GM20431 (cell line): Measurements from ENCODE around the gene RHOT2.

Experiments used
- in situ Hi-C: fragments of 300-500 bp; cut with MseI, MboI; formaldehyde crosslinking; loops from one replicate; pipeline ENCODE4 v1.15.0; 2020; ENCODE audit warnings: low sequenced_read_pairs; ENCODE audit not compliant: unreplicated experiment

Gene RHOT2

GRCh38 chr16:693364-693763 is 25.4 kb downstream of the RHOT2 start:
- in situ Hi-C loops, result no loop called here

GRCh38 chr16:693766-694165 is 25.8 kb downstream of the RHOT2 start:
- in situ Hi-C loops, result no loop called here

GRCh38 chr16:694187-694862 is 26.4 kb downstream of the RHOT2 start:
- in situ Hi-C loops, result no loop called here

GRCh38 chr16:694863-695354 is 27.0 kb downstream of the RHOT2 start:
- in situ Hi-C loops, result no loop called here

- in situ Hi-C loops, result no loop called here
Measured at GRCh38 chr16:695355-696089, 27.6 kb downstream of the RHOT2 start.

GRCh38 chr16:698911-699671 is 31.2 kb downstream of the RHOT2 start:
- in situ Hi-C loops, result no loop called here

- in situ Hi-C loops, result no loop called here
Measured at GRCh38 chr16:700684-701584, 33.0 kb downstream of the RHOT2 start.

- in situ Hi-C loops, result no loop called here
Measured at GRCh38 chr16:702341-702740, 34.4 kb downstream of the RHOT2 start.

- in situ Hi-C loops, result no loop called here
Measured at GRCh38 chr16:703406-703805, 35.5 kb downstream of the RHOT2 start.

GRCh38 chr16:704047-704446 is 36.1 kb downstream of the RHOT2 start:
- in situ Hi-C loops, result no loop called here

- in situ Hi-C loops, result no loop called here
Measured at GRCh38 chr16:704552-705380, 36.8 kb downstream of the RHOT2 start.

GRCh38 chr16:705431-706188 is 37.7 kb downstream of the RHOT2 start, which contains the start of gene FBXL16:
Gene FBXL16 (minus strand): TSS chr16:705801. CDS start chr16:697405, 8,396 bp downstream.
- in situ Hi-C loops, result no loop called here

- in situ Hi-C loops, result no loop called here
Measured at GRCh38 chr16:706189-707061, 38.5 kb downstream of the RHOT2 start.

GRCh38 chr16:707062-707538 is 39.2 kb downstream of the RHOT2 start:
- in situ Hi-C loops, result no loop called here

- in situ Hi-C loops, result no loop called here
Measured at GRCh38 chr16:708019-708418, 40.1 kb downstream of the RHOT2 start.

- in situ Hi-C loops, result no loop called here
Measured at GRCh38 chr16:708959-709358, 41.0 kb downstream of the RHOT2 start.
